ENCODE results near the gene JPH2.
"Not testable (repeated sequence)": the region's sequence is repeated elsewhere in the genome, so short reads cannot be mapped to it uniquely, and the experiment has no call there.

JPH2 gene

DNA sequence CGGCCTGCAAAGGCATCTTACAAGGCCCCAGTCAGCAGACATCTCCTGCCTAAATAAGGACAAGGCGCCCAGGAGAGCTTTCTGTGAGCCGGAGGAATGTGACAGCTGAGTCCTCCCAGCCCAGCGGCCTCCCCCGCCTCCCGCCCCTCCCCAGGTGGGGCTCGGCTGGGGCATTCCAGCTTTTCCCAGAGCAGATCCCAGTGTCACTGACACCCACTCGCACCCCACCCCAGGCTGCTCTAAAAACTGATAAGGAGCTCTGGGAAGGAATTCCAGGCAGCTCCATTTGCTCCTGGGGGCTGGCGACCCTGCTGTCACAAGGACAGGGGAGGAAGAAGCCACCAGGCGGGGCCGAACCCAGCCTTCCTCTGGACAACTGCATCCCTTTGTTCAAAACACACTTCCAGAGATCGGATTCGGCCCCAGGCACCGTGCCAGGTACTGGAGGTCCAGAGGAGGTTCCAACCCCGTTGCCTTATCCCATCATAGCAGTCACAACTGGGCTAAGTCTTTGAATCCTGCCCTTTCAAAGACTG is 49.7 kb downstream of the JPH2 start:
- DNase-seq, result no peak
- in situ Hi-C loops (cut with HindIII; ENCODE audit: low pct_ligation_motif_present, low pct_unique_long_range_greater_than_20kb, low sequenced_read_pairs), result no loop called here

DNA sequence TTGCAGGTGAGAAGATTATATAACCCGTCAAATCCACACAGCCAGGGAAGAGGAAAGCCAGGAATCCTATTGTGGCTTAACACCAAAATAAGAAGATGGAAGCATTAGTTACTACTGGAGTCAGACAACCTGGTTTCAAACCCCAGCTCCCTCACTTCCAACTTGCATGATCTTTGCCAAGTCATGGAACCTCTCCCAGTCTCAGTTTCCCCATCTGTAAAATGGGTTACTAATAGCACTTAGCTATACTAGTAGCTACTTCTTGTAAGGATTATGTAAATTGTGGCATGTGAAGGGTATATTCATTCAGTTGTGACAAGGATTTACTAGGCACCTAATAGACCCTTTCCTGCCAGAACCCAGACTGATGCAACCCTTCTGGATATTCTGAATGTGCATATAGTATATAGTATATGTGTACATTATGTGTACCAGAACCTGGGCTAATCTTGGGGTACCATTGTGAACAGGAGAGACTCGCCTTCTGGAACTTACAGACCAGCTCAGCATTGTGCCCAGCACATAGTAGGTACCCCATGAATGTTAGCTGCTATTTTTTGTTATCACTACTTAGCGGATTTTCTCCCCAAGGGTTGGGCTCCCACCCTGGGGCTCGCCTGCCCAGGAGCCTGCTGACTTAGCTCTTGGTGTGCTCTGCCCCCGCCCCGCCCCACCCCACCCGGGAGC is 50.3 kb downstream of the JPH2 start:
- DNase-seq, result no peak
- in situ Hi-C loops (cut with HindIII; ENCODE audit: low pct_ligation_motif_present, low pct_unique_long_range_greater_than_20kb, low sequenced_read_pairs), result no loop called here

DNA sequence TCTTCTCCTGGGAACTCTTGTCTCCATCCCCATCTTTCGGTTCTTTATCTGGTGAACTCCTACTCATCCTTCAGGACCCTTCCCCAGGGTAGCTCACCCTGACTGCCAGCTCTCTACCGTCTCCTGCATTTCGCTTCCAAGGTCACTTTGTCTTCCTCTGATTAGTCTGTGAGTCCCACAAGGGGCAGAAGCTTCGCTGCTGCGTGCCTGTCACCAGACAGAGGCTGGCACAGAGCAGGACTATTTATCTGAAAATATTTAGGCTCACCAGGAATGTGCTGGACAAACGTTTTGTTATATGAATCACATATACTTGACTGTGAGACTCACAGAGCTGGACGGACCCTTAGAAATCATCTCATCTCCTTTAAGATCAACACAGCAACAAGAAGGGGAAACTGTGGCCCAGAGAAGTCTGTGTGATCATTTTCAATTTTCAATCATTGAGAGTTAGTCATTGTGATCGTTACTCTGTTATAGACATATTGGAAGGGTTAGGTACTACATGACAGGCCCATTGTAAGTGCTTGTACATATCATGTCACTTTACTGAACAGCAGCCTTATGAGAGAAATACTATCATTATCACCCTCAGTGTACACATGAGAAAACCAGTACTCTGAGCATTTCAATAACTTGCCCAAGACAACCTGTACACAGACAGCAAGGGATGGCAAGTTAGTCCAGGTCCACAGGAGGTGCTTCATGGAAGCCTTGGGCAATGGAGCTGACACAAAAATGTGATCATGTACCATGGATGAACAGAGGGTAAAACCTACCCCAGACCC is 51.4 kb downstream of the JPH2 start:
- no peak for DNase-seq
- in situ Hi-C loops (cut with HindIII; ENCODE audit: low pct_ligation_motif_present, low pct_unique_long_range_greater_than_20kb, low sequenced_read_pairs), result no loop called here

DNA sequence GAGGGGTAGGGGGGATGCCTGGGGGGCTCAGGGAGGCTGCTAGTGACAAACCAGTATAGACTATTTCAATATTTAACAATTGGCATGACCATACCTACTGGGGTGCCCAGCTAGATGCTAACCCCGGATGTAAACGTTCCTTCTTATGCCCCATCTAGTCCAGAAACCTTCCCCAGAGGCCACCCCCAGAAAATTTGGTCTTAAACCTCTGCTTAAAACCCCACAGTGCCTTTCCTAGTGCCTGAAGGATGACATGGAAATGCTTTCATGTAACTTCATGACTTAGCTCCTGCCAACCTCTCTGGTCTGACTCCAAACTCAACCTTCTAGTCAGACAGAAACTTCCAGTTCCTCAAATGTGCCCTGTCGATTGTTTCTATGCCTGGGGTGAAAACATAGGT is 52.0 kb downstream of the JPH2 start:
- DNase-seq, result no peak

DNA sequence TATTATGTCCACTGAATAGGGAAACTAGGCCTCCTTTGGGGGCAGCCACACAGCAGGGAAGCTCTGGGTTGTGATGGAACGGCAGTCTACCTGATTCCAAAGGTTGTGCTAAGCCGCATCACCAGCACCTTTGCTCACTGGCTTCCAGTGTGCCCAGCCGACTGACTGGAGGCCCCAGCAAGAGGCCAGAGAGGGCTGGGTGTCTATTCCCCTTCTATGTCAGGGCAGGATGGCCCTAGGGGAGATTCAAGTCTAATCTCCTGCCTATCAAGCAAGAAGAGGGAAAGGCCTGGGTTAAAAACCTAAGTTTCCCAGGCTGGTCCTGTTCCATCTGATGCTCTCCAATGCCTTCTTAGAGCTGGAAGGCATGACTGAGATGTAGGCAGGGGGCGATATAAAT is 53.6 kb downstream of the JPH2 start:
- in situ Hi-C loops (cut with HindIII; ENCODE audit: low pct_ligation_motif_present, low pct_unique_long_range_greater_than_20kb, low sequenced_read_pairs), result no loop called here
- DNase-seq, result no peak

More for the DNA sequence above, 52.0 kb downstream of the JPH2 start:
- in situ Hi-C loops (cut with HindIII; ENCODE audit: low pct_ligation_motif_present, low pct_unique_long_range_greater_than_20kb, low sequenced_read_pairs), result no loop called here

DNA sequence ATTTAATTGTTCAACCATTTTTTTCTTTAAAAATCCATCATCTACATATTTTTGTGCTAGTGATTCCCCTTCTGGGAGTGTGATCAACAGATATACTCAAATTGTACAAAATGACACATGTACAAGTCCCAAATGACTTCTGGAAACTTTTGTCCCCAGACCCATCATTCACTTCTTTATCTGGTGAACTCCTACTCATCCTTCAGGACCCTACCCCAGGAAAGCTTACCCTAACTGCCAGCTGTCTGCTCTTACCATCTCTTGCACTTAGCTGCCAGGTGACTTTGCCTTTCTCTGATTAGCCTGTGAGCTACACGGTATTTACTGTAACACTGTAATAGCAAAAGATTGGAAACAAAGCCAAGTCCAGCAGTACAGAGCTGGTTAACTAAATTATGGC is 55.3 kb downstream of the JPH2 start:
- in situ Hi-C loops (cut with HindIII; ENCODE audit: low pct_ligation_motif_present, low pct_unique_long_range_greater_than_20kb, low sequenced_read_pairs), result no loop called here
- no peak for DNase-seq

DNA sequence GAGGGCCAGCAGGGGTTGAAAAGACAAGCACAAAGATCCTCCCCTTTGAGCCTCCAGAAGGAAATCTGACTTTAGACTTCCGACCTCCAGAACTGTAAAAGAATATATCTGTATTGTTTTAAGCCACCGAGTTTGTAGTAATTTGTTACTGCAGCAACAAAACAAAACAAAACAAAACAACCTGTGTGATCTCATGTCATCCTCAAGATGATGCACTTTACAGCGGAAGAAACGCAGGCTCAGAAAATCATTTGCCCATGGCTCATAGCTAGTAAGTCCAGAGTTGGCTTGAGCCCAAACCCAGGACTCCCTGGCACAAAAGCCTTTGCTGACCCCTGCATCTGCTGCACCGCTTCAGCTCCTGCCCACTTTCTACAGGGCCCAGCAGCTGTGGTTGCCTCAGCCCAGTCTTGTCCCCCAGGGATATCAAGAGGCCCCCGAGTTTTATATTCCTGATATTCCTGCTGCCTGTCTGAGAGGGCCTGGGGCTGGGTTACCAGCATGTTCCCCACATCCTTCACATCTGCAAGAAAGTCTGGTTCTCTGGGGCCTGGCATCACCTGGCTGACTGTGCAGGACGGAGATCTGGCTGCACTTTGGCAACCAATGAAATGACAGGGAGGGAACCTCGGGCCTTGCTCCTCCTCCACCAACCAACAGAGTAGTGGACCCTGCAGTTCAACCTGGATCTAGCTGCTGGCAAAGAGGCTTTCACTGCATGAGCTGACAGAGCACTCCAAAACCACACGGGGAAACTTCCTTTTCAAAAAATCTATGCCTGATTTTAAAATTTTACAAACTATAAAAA is 56.9 kb downstream of the JPH2 start:
- in situ Hi-C loops (cut with HindIII; ENCODE audit: low pct_ligation_motif_present, low pct_unique_long_range_greater_than_20kb, low sequenced_read_pairs), result no loop called here

DNA sequence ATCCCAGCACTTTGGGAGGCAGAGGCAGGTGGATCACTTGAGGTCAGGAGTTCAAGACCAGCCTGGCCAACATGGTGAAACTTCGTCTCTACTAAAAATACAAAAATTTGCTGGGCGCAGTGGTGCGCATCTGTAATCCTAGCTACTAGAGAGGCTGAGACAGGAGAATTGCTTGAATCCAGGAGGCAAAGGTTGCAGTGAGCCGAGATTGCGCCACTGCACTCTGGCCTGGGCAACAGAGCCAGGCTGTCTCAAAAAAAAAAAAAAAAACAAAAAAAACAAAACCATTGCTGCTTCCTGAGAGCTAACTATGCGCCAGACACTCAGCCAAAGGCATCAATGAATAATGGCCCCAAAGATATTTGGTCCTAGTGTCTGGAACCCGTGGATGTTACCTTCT is 57.7 kb downstream of the JPH2 start:
- in situ Hi-C loops (cut with HindIII; ENCODE audit: low pct_ligation_motif_present, low pct_unique_long_range_greater_than_20kb, low sequenced_read_pairs); DNase-seq: not testable (repeated sequence)

More for the DNA sequence above, 56.9 kb downstream of the JPH2 start:
- peak; percentile 10 for DNase-seq

DNA sequence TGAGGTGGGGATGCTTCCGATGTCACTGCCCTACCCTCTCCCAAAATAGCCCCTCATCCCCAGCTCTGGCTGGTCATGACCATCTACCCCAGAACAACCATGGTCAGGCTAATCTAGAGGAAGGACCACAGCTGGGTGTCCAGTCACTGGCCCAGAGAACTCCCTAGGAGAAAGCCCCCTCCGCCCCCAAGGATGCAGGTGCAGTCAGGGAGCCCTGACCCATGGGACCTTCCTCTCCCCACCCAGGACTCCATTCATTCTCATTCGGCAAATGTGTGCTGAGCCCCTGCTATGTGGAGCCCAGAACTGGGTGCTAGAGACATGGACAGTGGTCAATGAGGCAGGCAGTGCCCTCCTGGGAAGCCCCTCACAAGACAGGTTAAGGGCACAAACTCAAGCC is 60.5 kb downstream of the JPH2 start:
- no peak for DNase-seq
- in situ Hi-C loops (cut with HindIII; ENCODE audit: low pct_ligation_motif_present, low pct_unique_long_range_greater_than_20kb, low sequenced_read_pairs), result no loop called here

DNA sequence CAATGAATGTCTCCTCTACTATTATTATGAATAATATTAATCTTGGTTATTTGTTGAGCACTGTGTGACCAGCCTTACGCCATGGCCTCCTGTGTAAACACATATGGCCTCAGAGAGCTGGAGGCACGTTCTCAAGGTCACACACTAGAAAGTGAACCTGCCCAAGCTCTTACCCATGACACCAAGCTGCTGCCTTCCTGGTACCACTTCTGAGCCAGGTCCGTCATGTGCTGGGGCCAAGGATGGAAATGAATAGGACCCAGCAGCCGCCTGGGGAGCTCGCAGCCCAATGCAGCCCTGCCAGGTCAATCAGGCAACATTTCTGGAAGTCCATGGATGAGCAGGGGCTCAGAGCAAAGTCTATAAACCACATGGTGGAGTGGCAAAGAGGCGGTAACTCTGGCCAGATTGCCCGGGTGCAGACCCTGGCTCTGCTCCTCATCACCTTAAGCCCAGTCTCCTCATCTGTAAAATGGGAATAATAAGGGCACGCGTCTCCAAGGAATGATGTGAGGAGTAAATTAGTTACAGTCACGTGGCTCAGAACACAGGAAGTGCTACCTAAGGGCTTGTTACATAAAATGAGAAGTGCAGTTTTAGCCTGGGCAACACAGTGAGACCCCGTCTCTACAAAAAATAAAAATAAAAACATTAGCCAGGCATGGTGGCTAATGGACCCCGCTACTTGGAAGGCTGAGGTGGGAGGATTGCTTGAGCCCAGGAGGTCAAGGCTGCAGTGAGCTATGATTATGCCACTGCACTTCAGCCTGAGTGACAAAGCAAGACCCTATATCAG is 61.5 kb downstream of the JPH2 start:
- in situ Hi-C loops (cut with HindIII; ENCODE audit: low pct_ligation_motif_present, low pct_unique_long_range_greater_than_20kb, low sequenced_read_pairs), result no loop called here
- no peak for DNase-seq

DNA sequence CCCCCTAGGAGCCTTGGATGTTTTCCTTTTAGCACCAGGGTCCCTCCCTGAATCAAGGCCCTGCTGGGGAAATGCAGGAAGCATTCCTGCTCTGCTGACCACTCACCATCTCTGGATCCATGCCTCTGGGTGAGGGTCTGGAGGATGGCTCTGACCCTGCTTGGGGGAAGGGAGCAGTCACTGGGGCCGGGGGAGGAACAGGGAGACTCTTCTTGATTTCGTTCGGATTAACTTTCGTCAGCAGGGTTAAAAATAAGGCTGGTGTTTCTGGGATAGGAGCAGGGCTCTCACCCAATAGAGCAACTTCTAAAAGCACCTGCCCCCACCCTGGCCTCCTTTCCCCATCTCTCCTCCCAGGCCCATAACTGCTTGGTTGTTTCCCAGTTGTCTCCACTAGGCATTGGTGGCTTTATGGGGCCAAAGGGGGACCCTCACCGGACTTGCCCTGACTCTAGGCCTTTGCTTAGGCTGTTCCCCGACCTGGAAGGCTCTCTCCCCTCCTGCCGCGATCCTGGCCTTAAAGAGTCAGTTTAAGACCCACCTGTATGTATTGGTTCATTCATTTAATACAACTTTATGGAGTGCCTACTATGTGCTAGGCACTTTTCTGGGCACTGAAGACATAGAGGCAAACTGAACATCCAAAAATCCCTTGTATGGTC is 63.0 kb downstream of the JPH2 start:
- no peak for DNase-seq
- in situ Hi-C loops (cut with HindIII; ENCODE audit: low pct_ligation_motif_present, low pct_unique_long_range_greater_than_20kb, low sequenced_read_pairs), result no loop called here

DNA sequence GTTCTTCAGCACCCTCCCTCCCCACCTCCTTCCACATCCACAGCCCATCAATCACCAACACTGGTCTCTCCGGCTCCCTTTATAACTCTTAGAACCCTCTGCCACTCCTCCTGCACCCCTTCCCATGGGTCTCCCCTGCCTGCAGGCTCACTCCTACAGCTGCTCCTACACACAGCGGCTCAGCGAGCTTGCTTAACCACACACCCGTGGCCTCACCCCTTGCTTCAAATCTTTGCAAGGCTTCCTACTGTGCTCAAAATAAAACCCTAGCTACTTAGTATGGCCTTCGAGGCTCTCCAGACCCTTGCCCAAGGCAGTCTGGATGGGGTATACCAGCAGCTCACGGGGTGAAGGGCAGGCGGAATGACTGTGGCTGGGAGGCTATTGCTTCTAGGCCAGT is 63.7 kb downstream of the JPH2 start:
- in situ Hi-C loops (cut with HindIII; ENCODE audit: low pct_ligation_motif_present, low pct_unique_long_range_greater_than_20kb, low sequenced_read_pairs), result no loop called here

DNA sequence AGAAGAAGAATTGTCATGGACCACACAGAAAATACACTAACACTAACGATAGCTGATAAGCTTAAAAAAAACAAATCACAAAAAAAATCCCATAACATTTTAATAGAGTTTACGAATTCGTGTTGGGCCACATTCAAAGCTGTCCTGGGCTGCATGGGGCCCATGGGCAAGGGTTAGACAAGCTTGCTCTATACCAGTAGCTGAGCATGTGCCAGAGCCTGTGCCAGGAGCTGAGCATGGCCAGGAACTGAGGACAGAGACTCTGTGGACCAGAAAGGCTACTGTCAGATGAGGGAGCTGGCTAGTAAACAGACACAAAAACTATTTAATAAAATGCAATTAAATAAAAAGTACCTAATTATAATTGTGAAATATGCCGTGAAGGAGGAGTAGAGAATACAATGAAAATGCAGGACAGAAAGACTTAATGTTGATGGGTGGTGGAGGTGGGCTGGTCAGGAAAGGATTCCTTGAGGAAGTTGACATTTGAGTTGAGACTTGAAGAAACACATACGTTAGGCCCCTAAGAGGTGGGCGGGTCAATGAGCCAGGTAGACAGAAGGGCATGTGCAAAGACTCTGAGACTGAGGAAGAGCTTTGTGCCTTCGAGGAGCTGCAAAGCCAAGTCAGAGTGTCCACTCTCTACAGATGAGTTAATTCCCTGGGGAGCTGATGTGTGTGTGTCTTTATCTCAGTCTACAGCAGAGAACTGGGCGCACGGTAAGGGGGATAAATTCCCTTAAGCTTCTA is 66.1 kb downstream of the JPH2 start:
- DNase-seq, result no peak
- in situ Hi-C loops (cut with HindIII; ENCODE audit: low pct_ligation_motif_present, low pct_unique_long_range_greater_than_20kb, low sequenced_read_pairs), result no loop called here

More for the DNA sequence above, 63.7 kb downstream of the JPH2 start:
- DNase-seq, result no peak

DNA sequence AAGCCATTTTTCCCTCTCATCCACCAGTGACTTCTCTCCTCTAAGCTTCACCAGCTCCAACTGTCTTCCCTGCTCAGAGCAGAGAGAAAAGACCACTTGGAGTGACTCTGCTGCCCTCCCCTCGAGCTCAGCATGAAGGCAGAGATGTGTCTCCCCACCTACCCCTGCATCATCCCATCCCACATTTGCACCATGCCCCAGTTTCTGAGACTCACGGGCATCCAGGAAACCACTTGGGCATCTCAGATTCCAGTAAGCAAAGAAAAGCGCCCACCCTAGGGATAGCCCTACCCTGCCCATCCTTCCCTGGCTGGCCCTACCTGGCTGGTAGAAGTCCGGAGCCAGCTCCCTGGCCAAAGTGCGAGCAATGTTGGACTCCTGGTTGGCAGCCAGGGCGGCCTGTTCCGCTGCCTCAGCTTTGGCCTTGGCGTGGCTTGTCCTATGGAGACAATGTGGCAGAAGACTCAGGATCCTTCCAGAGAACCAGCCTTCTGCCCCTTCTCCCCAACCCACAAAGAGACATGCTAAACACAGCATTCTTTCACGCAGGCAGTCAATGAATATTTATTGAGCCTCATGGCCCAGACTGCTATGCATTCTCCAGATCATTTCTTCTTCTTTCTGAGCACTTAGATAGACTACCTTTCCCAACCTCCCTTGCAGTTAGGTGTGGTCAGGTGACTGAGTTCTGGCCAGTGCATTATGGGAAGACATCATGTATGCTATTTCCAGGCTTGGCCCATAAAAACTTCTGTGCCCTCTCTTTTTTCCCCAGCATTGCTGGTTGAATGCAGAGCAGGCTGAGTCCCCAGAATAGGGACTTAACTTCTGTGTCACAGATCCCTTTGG is 68.6 kb downstream of the JPH2 start:
- DNase-seq, result no peak
- in situ Hi-C loops (cut with HindIII; ENCODE audit: low pct_ligation_motif_present, low pct_unique_long_range_greater_than_20kb, low sequenced_read_pairs), result no loop called here

DNA sequence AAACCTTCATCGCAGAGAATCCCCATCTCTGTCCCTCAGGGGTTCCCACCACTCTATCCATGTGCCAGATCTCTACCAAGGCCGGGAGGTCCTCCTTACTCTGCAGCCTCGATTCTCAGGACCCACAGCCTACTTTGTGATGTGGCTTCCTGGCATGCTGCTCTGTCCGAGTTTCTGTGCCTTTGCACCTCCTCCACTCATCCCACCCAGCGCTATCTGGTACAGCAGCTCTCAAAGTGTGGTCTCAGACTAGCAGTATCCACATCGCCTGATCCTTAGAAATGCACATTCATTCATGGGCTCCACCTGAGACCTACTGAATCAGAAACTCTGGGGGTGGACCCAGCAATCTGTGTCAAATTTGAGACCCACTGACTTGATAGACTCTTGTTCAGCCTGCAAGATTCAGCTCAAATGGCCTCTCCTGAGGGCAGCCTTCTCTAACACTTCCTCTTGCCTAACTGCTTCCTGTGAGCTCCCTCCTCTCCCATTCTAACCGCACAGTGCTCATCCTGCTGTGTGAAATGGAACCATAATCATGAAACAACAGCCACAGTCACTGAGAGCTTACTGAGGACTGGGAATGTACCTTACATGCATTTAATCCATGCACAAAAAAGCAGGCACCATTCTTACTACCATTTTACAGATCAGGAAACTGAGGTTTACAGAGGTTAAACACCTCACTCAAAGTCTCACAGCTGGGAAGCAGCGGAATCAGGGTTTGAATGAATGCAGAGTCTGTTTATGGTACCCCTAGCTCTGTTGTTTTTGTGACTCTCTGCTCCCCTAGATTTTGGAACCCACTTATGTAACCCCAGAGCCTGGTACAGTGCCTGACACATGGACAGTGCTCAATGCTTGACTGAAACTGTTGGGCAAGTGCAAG is 69.4 kb downstream of the JPH2 start:
- DNase-seq, result no peak
- in situ Hi-C loops (cut with HindIII; ENCODE audit: low pct_ligation_motif_present, low pct_unique_long_range_greater_than_20kb, low sequenced_read_pairs), result no loop called here

All from ACHN (cell line).